GM12878 (cell line): Measurements from ENCODE around the gene FANCE. TPM values are rescaled to one million over a fixed set of nuclear protein-coding genes. Genes with fewer than 3 reads are reported as not detected.

ENCODE experiments used
- ATAC-seq: fragments of 200-7000 bp; cut with Tn5 transposase; 3 replicates; pipeline ENCODE4 v1.9.1; 2020; ENCODE audit warnings: mild to moderate bottlenecking, moderate library complexity
- BruUV-seq: library from RNA; stranded (reverse); fragments of 400-500 nt; replicated peaks from 2 replicates; lab custom pipeline; 2021; lab: Mats Ljungman, UMichigan
- CTCF ChIA-PET: fragments of 300-600 bp; sonication (Branson Sonifier 250); formaldehyde crosslinking; extraction: SDS; loops from one replicate; lab custom pipeline; 2021; ENCODE audit warnings: inconsistent platforms; lab: Yijun Ruan, JAX
- POLR2A ChIA-PET: fragments of 350-600 bp; formaldehyde crosslinking; extraction: SDS; loops from one replicate; lab custom pipeline; 2021; ENCODE audit warnings: inconsistent platforms; lab: Charles Lee
- RAD21 ChIA-PET: fragments of 300-600 bp; sonication (Branson Sonifier 250); formaldehyde crosslinking; loops from one replicate; lab custom pipeline; 2023; ENCODE audit warnings: antibody characterized with exemption; ENCODE audit not compliant: unreplicated experiment; lab: Charles Lee
- SMC1A ChIA-PET: fragments of 300-600 bp; sonication (Branson Sonifier 250); formaldehyde crosslinking; loops from one replicate; lab custom pipeline; 2023; ENCODE audit not compliant: unreplicated experiment, uncharacterized antibody; lab: Charles Lee
- DNase-seq: peaks from one replicate; pipeline ENCODE4 v3.0.0-alpha.2; 2011; ENCODE audit warnings: low read depth, low spot score
- FAIRE-seq: peaks from 3 replicates; lab custom pipeline; 2011; peaks lifted over from hg19 to GRCh38; lab: Jason Lieb, UNC
- H2AFZ ChIP-seq: 2 replicates; pipeline ENCODE4 v1.6.0; 2011; ENCODE audit warnings: low read depth, low read length, control low read depth; ENCODE audit not compliant: control insufficient read depth
- H3K27ac ChIP-seq: 2 replicates; pipeline ENCODE4 v1.5.1; 2011; ENCODE audit warnings: control low read depth; ENCODE audit not compliant: control insufficient read depth, insufficient read depth
- H3K27me3 ChIP-seq, 2 experiments: replicated peaks in 1 of 2; 2 replicates each; pipeline versions ENCODE4 v1.6.0 to v1.6.1; 2011; ENCODE audit warnings: low read length in 1 of 2; ENCODE audit not compliant: control insufficient read depth in 2 of 2, insufficient read depth in 2 of 2
- H3K36me3 ChIP-seq, 2 experiments: 2 replicates each; pipeline ENCODE4 v1.5.1; 2011; ENCODE audit warnings: low read length in 1 of 2; ENCODE audit not compliant: control insufficient read depth in 2 of 2, insufficient read depth in 2 of 2
- H3K4me1 ChIP-seq: 2 replicates; pipeline ENCODE4 v1.6.1; 2011; ENCODE audit warnings: mild to moderate bottlenecking, low read length, moderate library complexity, mixed read lengths; ENCODE audit not compliant: control insufficient read depth, insufficient read depth
- H3K4me2 ChIP-seq: 2 replicates; pipeline ENCODE4 v1.6.0; 2011; ENCODE audit warnings: control low read depth; ENCODE audit not compliant: control insufficient read depth, insufficient read depth
- H3K4me3 ChIP-seq: fragments of 200-600 bp; sonication (generic); 2 replicates; pipeline ENCODE4 v1.5.1; 2016
- H3K79me2 ChIP-seq: 2 replicates; pipeline ENCODE4 v1.6.0; 2011; ENCODE audit warnings: low read length; ENCODE audit not compliant: control insufficient read depth, insufficient read depth
- H3K9ac ChIP-seq: 2 replicates; pipeline ENCODE4 v1.8.0; 2011; ENCODE audit warnings: low read length, control low read depth, mixed read lengths; ENCODE audit not compliant: control insufficient read depth, insufficient read depth
- H3K9me3 ChIP-seq: replicated peaks from 3 replicates; pipeline ENCODE4 v1.5.1; 2011; ENCODE audit warnings: mild to moderate bottlenecking, low read length; ENCODE audit not compliant: control insufficient read depth, insufficient read depth
- H4K20me1 ChIP-seq: 2 replicates; pipeline ENCODE4 v1.6.0; 2011; ENCODE audit not compliant: control insufficient read depth, insufficient read depth
- ELK1 ChIP-seq: IDR thresholded peaks from 2 replicates; pipeline ENCODE4 v1.6.1; 2012; ENCODE audit warnings: low read depth, low read length, improper control_type of control experiment
- ETV6 ChIP-seq, 2 experiments: fragments of 450-650 bp in 1 of 2; IDR thresholded peaks in 1 of 2; conservative IDR thresholded peaks in 1 of 2; 2 replicates each; pipeline ENCODE4 v1.6.1; 2014; ENCODE audit warnings: antibody characterized with exemption in 1 of 2, borderline replicate concordance in 1 of 2, low read depth in 1 of 2, mild to moderate bottlenecking in 1 of 2, moderate library complexity in 1 of 2
- FOS ChIP-seq: IDR thresholded peaks from 3 replicates; pipeline ENCODE4 v1.6.1; 2011; ENCODE audit warnings: borderline replicate concordance; ENCODE audit not compliant: insufficient read length; ENCODE audit errors: extremely low read depth
- LARP7 ChIP-seq: fragments of 450-650 bp; IDR thresholded peaks from 2 replicates; pipeline ENCODE4 v1.6.1; 2017; ENCODE audit warnings: mild to moderate bottlenecking
- MYB ChIP-seq: fragments of 150-350 bp; IDR thresholded peaks from 2 replicates; pipeline ENCODE4 v1.6.1; 2014; ENCODE audit warnings: mild to moderate bottlenecking, low read depth, low read length, borderline replicate concordance
- NFYB ChIP-seq: IDR thresholded peaks from 2 replicates; pipeline ENCODE4 v1.6.1; 2011; ENCODE audit warnings: low read depth, mild to moderate bottlenecking, low read length, improper control_type of control experiment, moderate library complexity; ENCODE audit not compliant: insufficient read depth
- WGBS: methylation state at CpG from one replicate; pipeline ENCODE4 v1.1.6; 2016; ENCODE audit warnings: low lambda C conversion rate; ENCODE audit not compliant: insufficient replicate concordance, insufficient coverage; ENCODE audit errors: missing lambda C conversion rate; 5-methylcytosine and 5-hydroxymethylcytosine counted together
- in situ Hi-C: fragments of 300-500 bp; cut with MboI; formaldehyde crosslinking; loops from 9 replicates; pipeline ENCODE4 v1.14.3; 2018; ENCODE audit warnings: mixed read lengths
- intact Hi-C: fragments of 100-400 bp; cut with micrococcal nuclease; formaldehyde crosslinking; loops from one replicate; pipeline ENCODE4 v1.14.2; 2022; ENCODE audit not compliant: unreplicated experiment
- polyA plus RNA-seq, 11 experiments: library from polyadenylated mRNA; depleted of rRNA in 4 of 11; unstranded in 6 of 11; stranded (reverse) in 5 of 11; fragments of >200 nt; fragmentation: Nextera tagmentation in 4 of 11; fragmentation: Illumina TruSeq in 1 of 11; extraction: Ambion mirVana in 4 of 11; extraction: Trizol in 1 of 11; gene quantifications; 1 replicate in 1 of 11; 2 replicates in 10 of 11; pipeline versions ENCODE4 v1.2.1 to v1.2.3, GENCODE V29; 2011 to 2016; ENCODE audit warnings: inconsistent platforms in 2 of 11, missing spikeins in 2 of 11, low read depth in 1 of 11
- total RNA-seq, 4 experiments: library from RNA; depleted of rRNA in 3 of 4; stranded (reverse); fragments of >200 nt in 3 of 4; fragmentation: Illumina TruSeq in 1 of 4; extraction: Trizol in 1 of 4; gene quantifications; 2 replicates each; pipeline versions ENCODE4 v1.2.1 to v1.2.3, GENCODE V29; 2013 to 2021
- TF ChIP-seq, protein P1 (sequence below): IDR thresholded peaks from 2 replicates; pipeline ENCODE4 v1.6.1; 2012; ENCODE audit warnings: low read depth, low read length, improper control_type of control experiment
- TF ChIP-seq, protein P2 (sequence below): fragments of 450-650 bp; IDR thresholded peaks from 2 replicates; pipeline ENCODE4 v1.6.1; 2014; ENCODE audit warnings: mild to moderate bottlenecking
- TF ChIP-seq, protein P3 (sequence below): fragments of 450-650 bp; IDR thresholded peaks from 2 replicates; pipeline ENCODE4 v1.6.1; 2017; ENCODE audit warnings: antibody characterized with exemption, mild to moderate bottlenecking, moderate library complexity

The FANCE gene
- total and polyA plus RNA-seq, 10 of the 15 experiments (the other 5 are each of a cell fraction or from before 2014, with no cell fraction given): 3.0 to 13.3 (median 8.1) TPM

DNA sequence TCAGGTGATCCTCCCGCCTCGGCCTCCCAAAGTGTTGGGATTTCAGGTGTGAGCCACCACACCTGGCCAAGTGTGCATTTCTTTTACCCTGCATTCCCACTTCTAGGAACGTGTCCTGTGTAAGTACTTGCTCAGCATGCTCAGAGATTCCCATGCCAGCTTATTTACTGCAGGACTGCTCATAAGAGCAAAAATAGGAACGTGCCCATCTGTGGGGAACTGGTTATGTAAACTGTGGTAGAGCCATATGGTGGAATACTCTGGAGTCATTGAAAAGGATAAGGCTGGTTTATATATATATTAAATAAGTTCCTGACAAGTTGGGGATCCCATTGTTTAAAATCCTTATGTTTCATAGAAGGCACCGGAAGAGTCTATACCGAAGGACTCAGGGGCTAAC, 38.2 kb upstream of the FANCE start:
- Histone ChIP-seq H3K36me3 (peaks cover 1 to 10% of the 10 kb centered on the region in 2 experiments; a peak in 3 of 4 replicates), H3K9me3 (no peaks in the 10 kb centered on the region), H3K27me3 (no peaks in the 10 kb centered on the region), H3K79me2 (no peaks in the 10 kb centered on the region)
- intact Hi-C loops: no loop called here
- no peak for TF ChIP-seq ELK1
- no peak for TF ChIP-seq FOS
- TF ChIP-seq, protein P1, sequence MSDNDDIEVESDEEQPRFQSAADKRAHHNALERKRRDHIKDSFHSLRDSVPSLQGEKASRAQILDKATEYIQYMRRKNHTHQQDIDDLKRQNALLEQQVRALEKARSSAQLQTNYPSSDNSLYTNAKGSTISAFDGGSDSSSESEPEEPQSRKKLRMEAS: no peak
- TF ChIP-seq ETV6 (conservative IDR thresholded peaks at IDR 0.05 in 1 of 2, IDR thresholded peaks at IDR 0.05 in 1 of 2; ENCODE audit: borderline replicate concordance in 1 of 2, low read depth in 1 of 2): no peak
- TF ChIP-seq, protein P2, sequence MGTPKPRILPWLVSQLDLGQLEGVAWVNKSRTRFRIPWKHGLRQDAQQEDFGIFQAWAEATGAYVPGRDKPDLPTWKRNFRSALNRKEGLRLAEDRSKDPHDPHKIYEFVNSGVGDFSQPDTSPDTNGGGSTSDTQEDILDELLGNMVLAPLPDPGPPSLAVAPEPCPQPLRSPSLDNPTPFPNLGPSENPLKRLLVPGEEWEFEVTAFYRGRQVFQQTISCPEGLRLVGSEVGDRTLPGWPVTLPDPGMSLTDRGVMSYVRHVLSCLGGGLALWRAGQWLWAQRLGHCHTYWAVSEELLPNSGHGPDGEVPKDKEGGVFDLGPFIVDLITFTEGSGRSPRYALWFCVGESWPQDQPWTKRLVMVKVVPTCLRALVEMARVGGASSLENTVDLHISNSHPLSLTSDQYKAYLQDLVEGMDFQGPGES: no peak
- TF ChIP-seq, protein P3, sequence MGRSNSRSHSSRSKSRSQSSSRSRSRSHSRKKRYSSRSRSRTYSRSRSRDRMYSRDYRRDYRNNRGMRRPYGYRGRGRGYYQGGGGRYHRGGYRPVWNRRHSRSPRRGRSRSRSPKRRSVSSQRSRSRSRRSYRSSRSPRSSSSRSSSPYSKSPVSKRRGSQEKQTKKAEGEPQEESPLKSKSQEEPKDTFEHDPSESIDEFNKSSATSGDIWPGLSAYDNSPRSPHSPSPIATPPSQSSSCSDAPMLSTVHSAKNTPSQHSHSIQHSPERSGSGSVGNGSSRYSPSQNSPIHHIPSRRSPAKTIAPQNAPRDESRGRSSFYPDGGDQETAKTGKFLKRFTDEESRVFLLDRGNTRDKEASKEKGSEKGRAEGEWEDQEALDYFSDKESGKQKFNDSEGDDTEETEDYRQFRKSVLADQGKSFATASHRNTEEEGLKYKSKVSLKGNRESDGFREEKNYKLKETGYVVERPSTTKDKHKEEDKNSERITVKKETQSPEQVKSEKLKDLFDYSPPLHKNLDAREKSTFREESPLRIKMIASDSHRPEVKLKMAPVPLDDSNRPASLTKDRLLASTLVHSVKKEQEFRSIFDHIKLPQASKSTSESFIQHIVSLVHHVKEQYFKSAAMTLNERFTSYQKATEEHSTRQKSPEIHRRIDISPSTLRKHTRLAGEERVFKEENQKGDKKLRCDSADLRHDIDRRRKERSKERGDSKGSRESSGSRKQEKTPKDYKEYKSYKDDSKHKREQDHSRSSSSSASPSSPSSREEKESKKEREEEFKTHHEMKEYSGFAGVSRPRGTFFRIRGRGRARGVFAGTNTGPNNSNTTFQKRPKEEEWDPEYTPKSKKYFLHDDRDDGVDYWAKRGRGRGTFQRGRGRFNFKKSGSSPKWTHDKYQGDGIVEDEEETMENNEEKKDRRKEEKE: no peak
- no peak for TF ChIP-seq MYB
- no peak for TF ChIP-seq LARP7
- TF ChIP-seq NFYB: no peak
- TF ChIP-seq, all 136 proteins: peak for 0
- ChIA-PET RAD21 (no interaction called here), CTCF (no interaction called here), POLR2A (no interaction called here), SMC1A (no interaction called here)
- FAIRE-seq (no peak), DNase-seq (no peak), ATAC-seq (no peak)
- WGBS: 97% methylated on average over 6 of the region's 6 CpGs
- Histone ChIP-seq H3K27ac (no peak overlapping the region), H3K4me2 (no peak overlapping the region), H3K9ac (no peak overlapping the region), H4K20me1 (no peaks in the 10 kb centered on the region), H3K4me3 (no peak overlapping the region), H2AFZ (no peak overlapping the region), H3K4me1 (no peaks in the 10 kb centered on the region; the same call in 1 of the 2 replicates)
- in situ Hi-C loops: no loop called here
- BruUV-seq: no TSS peak
